ENCODE measurements around the gene GAREM1.

DNA sequence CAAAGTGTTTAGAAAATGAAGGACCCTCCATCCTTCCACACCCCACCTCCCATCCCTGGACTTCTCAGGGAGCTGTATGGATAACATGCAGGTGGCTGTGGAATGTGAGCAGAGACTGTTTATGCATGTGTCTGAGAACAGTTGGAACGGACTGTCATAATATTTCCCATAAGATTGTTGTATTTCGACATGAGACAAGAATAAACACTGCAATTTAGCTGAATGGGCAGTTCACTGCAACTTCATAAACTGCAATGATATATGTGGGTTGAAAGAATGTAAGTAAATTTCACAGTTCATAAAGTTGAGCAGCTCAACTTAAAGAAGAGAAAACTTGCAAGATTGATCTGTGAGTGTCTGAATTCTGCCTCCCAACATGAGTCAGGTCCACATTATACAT is 206.3 kb downstream of the GAREM1 start:
- TF ChIP-seq, protein P1, sequence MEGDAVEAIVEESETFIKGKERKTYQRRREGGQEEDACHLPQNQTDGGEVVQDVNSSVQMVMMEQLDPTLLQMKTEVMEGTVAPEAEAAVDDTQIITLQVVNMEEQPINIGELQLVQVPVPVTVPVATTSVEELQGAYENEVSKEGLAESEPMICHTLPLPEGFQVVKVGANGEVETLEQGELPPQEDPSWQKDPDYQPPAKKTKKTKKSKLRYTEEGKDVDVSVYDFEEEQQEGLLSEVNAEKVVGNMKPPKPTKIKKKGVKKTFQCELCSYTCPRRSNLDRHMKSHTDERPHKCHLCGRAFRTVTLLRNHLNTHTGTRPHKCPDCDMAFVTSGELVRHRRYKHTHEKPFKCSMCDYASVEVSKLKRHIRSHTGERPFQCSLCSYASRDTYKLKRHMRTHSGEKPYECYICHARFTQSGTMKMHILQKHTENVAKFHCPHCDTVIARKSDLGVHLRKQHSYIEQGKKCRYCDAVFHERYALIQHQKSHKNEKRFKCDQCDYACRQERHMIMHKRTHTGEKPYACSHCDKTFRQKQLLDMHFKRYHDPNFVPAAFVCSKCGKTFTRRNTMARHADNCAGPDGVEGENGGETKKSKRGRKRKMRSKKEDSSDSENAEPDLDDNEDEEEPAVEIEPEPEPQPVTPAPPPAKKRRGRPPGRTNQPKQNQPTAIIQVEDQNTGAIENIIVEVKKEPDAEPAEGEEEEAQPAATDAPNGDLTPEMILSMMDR (conservative IDR thresholded peaks at IDR 0.05 in 1 of 2, IDR thresholded peaks at IDR 0.05 in 1 of 2; ENCODE audit: extremely low read depth in 1 of 2, insufficient read depth in 1 of 2, low read depth in 1 of 2, low read length in 2 of 2), result no peak
- TF ChIP-seq EZH2 (IDR thresholded peaks at IDR 0.05; ENCODE audit: borderline replicate concordance, low read length), result no peak

All from mammary epithelial cell (primary cell).